ENCODE results near the gene TENM3. TPM values are rescaled to one million over a fixed set of nuclear protein-coding genes. Genes with fewer than 3 reads are reported as not detected.

Gene TENM3
- total RNA-seq, 4 donors from 2014 or later = 0.69 to 8.2 (median 2.3) TPM

DNA sequence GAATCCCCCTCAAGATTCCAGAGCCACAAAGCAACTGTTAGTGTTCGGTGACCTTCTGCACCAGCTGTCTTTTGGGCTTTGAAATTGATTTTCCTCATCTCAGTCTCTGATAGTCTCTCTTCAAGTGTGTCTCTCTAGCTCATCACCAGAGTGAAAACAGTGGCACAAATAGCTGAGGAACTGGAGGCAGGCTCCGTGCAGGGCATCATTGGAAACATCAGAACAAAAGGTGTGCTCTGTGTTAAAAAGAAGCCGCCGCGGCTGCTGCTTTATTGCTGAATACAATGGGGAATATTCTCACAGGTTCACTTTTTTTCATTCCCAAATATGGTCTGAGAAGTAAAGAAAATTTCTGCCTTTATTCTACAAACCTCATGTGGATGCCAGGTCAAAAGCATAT lies 376.5 kb downstream of the TENM3 start:
- TF ChIP-seq CTCF (IDR thresholded peaks at IDR 0.05) = no peak
- no peak for TF ChIP-seq POLR2A (IDR thresholded peaks at IDR 0.05)
- intact Hi-C loops (cut with DNase I; ENCODE audit: low total_unique reads) = no loop called here
- 76 to 85% methylated on average over 5 of the region's 5 CpGs for WGBS, 2 donors
- DNase-seq (ENCODE audit: low spot score in 2 of 2) = no peak
- no peak overlapping the region for H3K4me3 ChIP-seq (ENCODE audit: low read depth, poor library complexity, severe bottlenecking)

DNA sequence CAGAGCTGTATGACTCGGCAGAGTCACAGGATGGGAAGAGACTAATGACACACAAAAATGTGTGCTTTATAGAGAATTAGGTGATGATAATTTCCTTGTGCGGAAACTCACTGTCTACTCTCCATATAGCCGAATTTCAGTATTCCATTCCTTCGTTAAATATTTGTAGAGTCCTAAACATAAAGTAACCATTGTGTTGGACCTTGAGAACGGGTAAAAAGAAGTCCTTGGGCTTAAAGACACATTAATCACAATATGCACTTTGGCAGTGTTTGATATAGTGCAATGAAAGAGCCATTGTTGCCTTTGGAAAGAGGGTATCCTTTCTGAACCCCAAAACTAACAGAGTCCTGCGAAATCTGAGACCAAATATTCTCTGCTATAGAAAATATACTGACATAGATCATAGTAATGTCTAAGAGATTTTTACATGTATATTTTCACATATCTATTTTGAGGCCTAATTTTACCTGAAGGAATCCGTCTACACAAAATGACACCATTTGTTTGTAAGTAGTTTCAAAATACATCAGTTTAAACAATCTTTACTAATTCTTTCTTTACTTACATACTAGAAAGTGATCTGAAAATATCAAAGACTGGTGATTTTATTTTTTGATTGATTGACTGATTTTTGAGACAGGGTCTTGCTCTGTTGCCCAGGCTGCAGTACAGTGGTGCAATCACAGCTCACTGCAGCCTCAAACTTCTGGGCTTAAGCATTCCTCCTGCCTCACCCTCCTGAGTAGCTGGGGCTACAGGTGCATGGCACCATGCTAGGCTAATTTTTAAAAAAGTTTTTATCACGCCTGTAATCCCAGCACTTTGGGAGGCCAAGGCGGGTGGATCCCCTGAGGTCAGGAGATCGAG lies 377.1 kb downstream of the TENM3 start:
- intact Hi-C loops (cut with DNase I; ENCODE audit: low total_unique reads) = no loop called here
- WGBS, 2 donors = 77 to 83% methylated on average over 10 of the region's 10 CpGs
- H3K4me3 ChIP-seq (ENCODE audit: low read depth, poor library complexity, severe bottlenecking) = no peak overlapping the region
- no peak for DNase-seq (ENCODE audit: low spot score in 2 of 2)
- TF ChIP-seq CTCF (IDR thresholded peaks at IDR 0.05) = no peak
- TF ChIP-seq POLR2A (IDR thresholded peaks at IDR 0.05) = no peak

GRCh38 chr4:182624281-182624680 lies 381.1 kb downstream of the TENM3 start:
- H3K4me3 ChIP-seq (ENCODE audit: low read depth, poor library complexity, severe bottlenecking) = no peak overlapping the region
- 78 to 80% methylated on average over 8 of the region's 8 CpGs for WGBS, 2 donors
- DNase-seq (ENCODE audit: low spot score in 2 of 2) = no peak
- TF ChIP-seq CTCF (IDR thresholded peaks at IDR 0.05) (no peak), POLR2A (IDR thresholded peaks at IDR 0.05) (no peak)
- intact Hi-C loops (cut with DNase I; ENCODE audit: low total_unique reads) = no loop called here

DNA sequence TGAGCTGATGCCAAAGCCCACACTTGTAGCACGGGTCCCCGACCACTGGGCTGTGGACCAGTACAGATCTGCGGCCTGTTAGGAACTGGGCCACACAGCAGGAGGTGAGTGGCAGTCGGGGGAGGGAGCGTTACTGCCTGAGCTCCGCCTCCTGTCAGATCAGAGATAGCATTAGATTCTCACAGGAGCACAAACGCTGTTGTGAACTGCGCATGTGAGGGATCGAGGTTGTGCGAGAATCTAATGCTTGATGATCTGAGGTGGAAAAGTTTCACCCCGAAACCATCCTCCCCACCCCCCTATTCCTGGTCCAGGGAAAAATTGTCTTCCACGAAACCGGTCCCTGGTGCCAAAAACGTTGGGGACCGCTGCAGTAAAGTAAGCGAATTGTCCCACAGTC lies 382.0 kb downstream of the TENM3 start:
- intact Hi-C loops (cut with DNase I; ENCODE audit: low total_unique reads) = no loop called here
- 93 to 94% methylated on average over 16 of the region's 16 CpGs for WGBS, 2 donors
- H3K4me3 ChIP-seq (ENCODE audit: low read depth, poor library complexity, severe bottlenecking) = no peak overlapping the region
- TF ChIP-seq POLR2A (IDR thresholded peaks at IDR 0.05) (no peak), CTCF (IDR thresholded peaks at IDR 0.05) (no peak)
- no peak for DNase-seq (ENCODE audit: low spot score in 2 of 2)

DNA sequence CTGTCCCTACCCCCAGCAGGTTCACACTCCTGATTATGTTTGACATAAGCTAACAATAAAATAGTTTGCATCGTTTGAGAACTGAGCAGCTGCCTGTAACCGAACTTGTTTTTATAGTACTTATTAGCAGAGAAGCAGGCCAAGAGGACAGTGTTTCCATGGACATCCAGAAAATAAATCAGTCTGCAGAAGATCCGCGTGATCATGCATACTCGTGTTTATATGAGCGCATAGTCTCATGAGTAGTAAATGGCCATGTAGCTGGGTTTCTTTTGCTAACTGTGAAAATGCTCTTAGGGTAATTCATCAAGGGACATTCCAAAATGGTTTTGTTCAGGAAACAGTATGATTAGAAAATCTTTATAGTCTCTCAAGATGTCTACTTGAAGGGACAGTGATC lies 384.8 kb downstream of the TENM3 start:
- whole genome bisulfite sequencing, 2 donors = 84 to 89% methylated on average over 6 of the region's 6 CpGs
- DNase-seq (ENCODE audit: low spot score in 2 of 2) = no peak
- intact Hi-C loops (cut with DNase I; ENCODE audit: low total_unique reads) = no loop called here
- no peak overlapping the region for H3K4me3 ChIP-seq (ENCODE audit: low read depth, poor library complexity, severe bottlenecking)
- no peak for TF ChIP-seq CTCF (IDR thresholded peaks at IDR 0.05)
- TF ChIP-seq POLR2A (IDR thresholded peaks at IDR 0.05) = no peak

DNA sequence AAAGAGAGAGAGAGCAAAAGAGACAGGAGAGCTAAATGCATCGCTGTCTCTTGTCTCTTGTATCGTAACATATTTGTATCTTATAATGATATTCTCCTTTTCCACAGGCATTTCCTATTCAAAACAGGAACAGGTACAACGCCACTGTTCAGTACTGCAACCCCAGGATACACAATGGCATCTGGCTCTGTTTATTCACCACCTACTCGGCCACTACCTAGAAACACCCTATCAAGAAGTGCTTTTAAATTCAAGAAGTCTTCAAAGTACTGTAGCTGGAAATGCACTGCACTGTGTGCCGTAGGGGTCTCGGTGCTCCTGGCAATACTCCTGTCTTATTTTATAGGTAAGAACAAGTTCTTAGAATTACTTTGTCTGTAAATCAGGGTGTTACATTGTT lies 385.3 kb downstream of the TENM3 start:
- DNase-seq (ENCODE audit: low spot score in 2 of 2) = no peak
- intact Hi-C loops (cut with DNase I; ENCODE audit: low total_unique reads) = no loop called here

More for the DNA sequence above, 385.3 kb downstream of the TENM3 start:
- no peak for TF ChIP-seq POLR2A (IDR thresholded peaks at IDR 0.05)
- H3K4me3 ChIP-seq (ENCODE audit: low read depth, poor library complexity, severe bottlenecking) = no peak overlapping the region
- 85 to 89% methylated on average over 6 of the region's 6 CpGs for WGBS, 2 donors

Data from lower leg skin (tissue), 4 donors.